Measurements from ENCODE around the gene SLC13A2. TPM values are rescaled to one million over a fixed set of nuclear protein-coding genes. Genes with fewer than 3 reads are reported as not detected.

Gene SLC13A2
- total RNA-seq, 1 experiment from 2014 or later = not detected

DNA sequence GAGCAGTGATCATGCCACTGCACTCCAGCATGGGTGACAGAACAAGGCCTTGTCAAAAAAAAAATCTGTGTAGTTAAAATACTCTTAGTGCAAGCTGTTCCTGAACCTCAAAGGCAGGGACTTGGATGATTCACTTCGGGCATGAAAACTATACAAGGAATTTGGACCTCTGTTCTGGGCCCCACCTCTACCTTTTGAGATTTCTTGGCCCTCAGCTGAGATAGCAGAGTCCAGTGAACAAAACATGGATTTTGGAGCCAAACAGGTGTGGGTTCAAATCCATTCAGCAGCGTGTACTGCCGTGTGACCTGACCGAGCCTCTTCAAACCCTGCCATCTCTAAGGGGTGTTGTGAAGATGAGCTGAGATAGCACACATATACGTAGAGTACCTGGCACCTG lies 6.8 kb downstream of the SLC13A2 start:
- POLR2A ChIA-PET = no interaction called here
- no peak for ATAC-seq
- H3K36me3 ChIP-seq (ENCODE audit: control insufficient read depth in 1 of 2, insufficient read depth in 2 of 2, low read length in 2 of 2) = no peaks in the 10 kb centered on the region
- no peak overlapping the region for H3K27ac ChIP-seq (ENCODE audit: low read depth, low read length)
- RAD21 ChIA-PET (ENCODE audit: low non-redundant PET in 1 of 2, low total read pairs in 2 of 2, uncharacterized antibody in 2 of 2, unreplicated experiment in 2 of 2) = no interaction called here
- no peak for DNase-seq (ENCODE audit: low read depth, low spot score)
- BruUV-seq (replicated peaks) = no TSS peak
- intact Hi-C loops (cut with micrococcal nuclease) = no loop called here
- CTCF ChIA-PET = no interaction called here
- H3K9me2 ChIP-seq (ENCODE audit: insufficient read depth) = no peaks in the 10 kb centered on the region
- H3K4me1 ChIP-seq (ENCODE audit: control insufficient read depth in 1 of 2, insufficient read depth in 2 of 2, low read length in 2 of 2) = no peaks in the 10 kb centered on the region; a peak in 1 of 4 replicates
- no peaks in the 10 kb centered on the region for H3K9me3 ChIP-seq (ENCODE audit: control insufficient read depth in 1 of 2, insufficient read depth in 1 of 2, low read depth in 1 of 2, low read length in 2 of 2)
- no peaks in the 10 kb centered on the region for H4K20me1 ChIP-seq (ENCODE audit: insufficient read depth)
- no peaks in the 10 kb centered on the region for H3K79me2 ChIP-seq (ENCODE audit: insufficient read depth, low read length)
- H3K9ac ChIP-seq (ENCODE audit: low read length) = no peak overlapping the region
- no peak overlapping the region for H3K4me3 ChIP-seq (replicated peaks in 1 of 2; ENCODE audit: low read depth in 1 of 2, low read length in 2 of 2)
- no peak for TF ChIP-seq MAX (IDR thresholded peaks at IDR 0.05)
- no peak for TF ChIP-seq FOSL1 (IDR thresholded peaks at IDR 0.05; ENCODE audit: low read depth)
- no peak overlapping the region for H2AFZ ChIP-seq (ENCODE audit: low read depth, low read length, poor library complexity, severe bottlenecking)
- H3K27me3 ChIP-seq (ENCODE audit: insufficient read depth, low read length) = no peaks in the 10 kb centered on the region; the same call in none of the 2 replicates
- H3K4me2 ChIP-seq (ENCODE audit: low read length) = no peak overlapping the region

- DNase-seq (ENCODE audit: low read depth, low spot score) (no peak), ATAC-seq (no peak)
- ChIA-PET POLR2A (no interaction called here), CTCF (no interaction called here), RAD21 (ENCODE audit: low non-redundant PET in 1 of 2, low total read pairs in 2 of 2, uncharacterized antibody in 2 of 2, unreplicated experiment in 2 of 2) (no interaction called here)
- Histone ChIP-seq H4K20me1 (ENCODE audit: insufficient read depth) (no peaks in the 10 kb centered on the region), H3K27ac (ENCODE audit: low read depth, low read length) (no peak overlapping the region), H3K9me2 (ENCODE audit: insufficient read depth) (no peaks in the 10 kb centered on the region), H3K4me1 (ENCODE audit: control insufficient read depth in 1 of 2, insufficient read depth in 2 of 2, low read length in 2 of 2) (no peaks in the 10 kb centered on the region; a peak in 1 of 4 replicates), H3K9ac (ENCODE audit: low read length) (no peak overlapping the region), H3K4me3 (replicated peaks in 1 of 2; ENCODE audit: low read depth in 1 of 2, low read length in 2 of 2) (no peak overlapping the region), H2AFZ (ENCODE audit: low read depth, low read length, poor library complexity, severe bottlenecking) (no peak overlapping the region), H3K4me2 (ENCODE audit: low read length) (no peak overlapping the region), H3K27me3 (ENCODE audit: insufficient read depth, low read length) (no peaks in the 10 kb centered on the region; the same call in none of the 2 replicates), H3K36me3 (ENCODE audit: control insufficient read depth in 1 of 2, insufficient read depth in 2 of 2, low read length in 2 of 2) (no peaks in the 10 kb centered on the region), H3K79me2 (ENCODE audit: insufficient read depth, low read length) (no peaks in the 10 kb centered on the region), H3K9me3 (ENCODE audit: control insufficient read depth in 1 of 2, insufficient read depth in 1 of 2, low read depth in 1 of 2, low read length in 2 of 2) (no peaks in the 10 kb centered on the region)
- intact Hi-C loops (cut with micrococcal nuclease) = no loop called here
- TF ChIP-seq, protein P1, sequence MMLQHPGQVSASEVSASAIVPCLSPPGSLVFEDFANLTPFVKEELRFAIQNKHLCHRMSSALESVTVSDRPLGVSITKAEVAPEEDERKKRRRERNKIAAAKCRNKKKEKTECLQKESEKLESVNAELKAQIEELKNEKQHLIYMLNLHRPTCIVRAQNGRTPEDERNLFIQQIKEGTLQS (IDR thresholded peaks at IDR 0.05) = no peak
- TF ChIP-seq CEBPB (IDR thresholded peaks at IDR 0.05; ENCODE audit: low read depth) = no peak
- TF ChIP-seq SP1 (IDR thresholded peaks at IDR 0.05; ENCODE audit: low read depth) = no peak
- no peak for TF ChIP-seq CTCF (IDR thresholded peaks at IDR 0.05 in 2 of 3, conservative IDR thresholded peaks at IDR 0.05 in 1 of 3; ENCODE audit: borderline replicate concordance in 1 of 3, insufficient read depth in 1 of 3, low read depth in 2 of 3, low read length in 2 of 3)
- TF ChIP-seq CBX3 (IDR thresholded peaks at IDR 0.05; ENCODE audit: low read depth) = no peak
- TF ChIP-seq SRF (IDR thresholded peaks at IDR 0.05; ENCODE audit: low read depth) = no peak
- BruUV-seq (replicated peaks) = no TSS peak
These were observed 7.5 kb downstream of the SLC13A2 start for GRCh38 chr17:28480799-28481571.

All from HCT116 (cell line).